ENCODE measurements around the gene ZIC1. TPM values are rescaled to one million over a fixed set of nuclear protein-coding genes. Genes with fewer than 3 reads are reported as not detected.

ZIC1 gene
- total RNA-seq, 1 donor = 0.18 TPM

DNA sequence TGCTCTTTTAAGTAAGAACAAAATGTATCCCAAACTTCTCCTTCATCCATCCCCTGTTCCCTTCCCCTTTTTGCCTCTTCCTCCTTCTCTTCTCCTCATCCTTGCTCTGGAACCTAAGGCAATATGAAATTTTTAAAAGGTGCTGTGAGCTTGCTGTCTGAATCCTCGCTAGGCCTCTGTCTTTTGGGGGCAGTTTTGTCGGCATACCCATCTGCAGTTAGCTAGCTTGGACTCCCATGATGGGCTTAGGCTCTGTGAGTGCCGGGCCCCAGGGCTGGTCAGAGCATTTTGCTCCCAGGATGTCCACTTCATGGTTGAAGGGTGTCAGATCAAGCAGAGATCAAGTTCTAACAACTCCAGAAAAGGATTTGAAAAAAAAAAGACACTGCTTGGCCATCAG lies 18.6 kb downstream of the ZIC1 start:
- H3K4me3 ChIP-seq (ENCODE audit: low read depth, low read length) = no peak overlapping the region
- DNase-seq (ENCODE audit: low read depth) = no peak
- TF ChIP-seq CTCF (IDR thresholded peaks at IDR 0.05; ENCODE audit: insufficient read depth, low read length) = no peak

DNA sequence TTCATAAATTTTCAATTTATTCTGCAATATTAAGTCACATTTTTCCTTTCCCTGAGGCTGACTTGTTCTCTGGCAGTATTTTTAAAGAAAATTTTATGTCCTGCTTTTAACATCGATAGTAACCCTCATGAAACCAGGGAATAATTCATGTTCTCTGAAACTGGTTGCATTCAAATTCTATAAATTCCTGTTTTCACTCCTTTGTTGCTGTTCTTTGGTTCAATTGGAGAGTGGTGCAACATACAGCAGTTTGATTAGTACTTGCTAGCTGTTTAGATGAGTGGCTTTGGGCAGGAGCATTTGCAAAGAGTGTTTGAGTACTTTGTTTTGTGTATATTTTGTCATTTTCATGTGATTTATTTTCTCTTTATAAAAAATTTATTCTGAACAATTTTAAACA lies 19.2 kb downstream of the ZIC1 start:
- H3K4me3 ChIP-seq (ENCODE audit: low read depth, low read length) = no peak overlapping the region
- DNase-seq (ENCODE audit: low read depth) = no peak
- no peak for TF ChIP-seq CTCF (IDR thresholded peaks at IDR 0.05; ENCODE audit: insufficient read depth, low read length)

GRCh38 chr3:147428754-147429153 lies 19.6 kb downstream of the ZIC1 start:
- no peak overlapping the region for H3K4me3 ChIP-seq (ENCODE audit: low read depth, low read length)
- no peak for TF ChIP-seq CTCF (IDR thresholded peaks at IDR 0.05; ENCODE audit: insufficient read depth, low read length)
- DNase-seq (ENCODE audit: low read depth) = no peak

- peak; percentile 36 for DNase-seq (ENCODE audit: low read depth)
- no peak overlapping the region for H3K4me3 ChIP-seq (ENCODE audit: low read depth, low read length)
- TF ChIP-seq CTCF (IDR thresholded peaks at IDR 0.05; ENCODE audit: insufficient read depth, low read length) = no peak
Measured at GRCh38 chr3:147431751-147432150, 22.6 kb downstream of the ZIC1 start.

DNA sequence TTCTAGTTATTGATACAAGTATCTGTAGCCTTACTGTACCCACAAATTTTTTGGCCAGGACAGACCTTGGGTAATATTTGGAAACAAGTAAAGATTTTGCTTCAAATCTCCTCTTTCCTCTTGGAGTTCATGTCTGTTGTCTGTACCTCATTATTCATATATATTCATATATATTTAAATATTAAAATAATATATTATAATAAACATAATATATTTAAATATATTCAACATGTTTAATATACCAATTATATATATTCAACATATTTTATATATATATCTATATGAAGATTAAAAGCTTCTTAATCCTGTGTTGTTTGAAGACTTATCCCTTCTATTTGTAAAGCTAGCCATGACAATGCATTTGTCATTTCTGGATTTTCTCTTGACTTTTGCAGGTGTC lies 38.1 kb downstream of the ZIC1 start:
- no peak overlapping the region for H3K4me3 ChIP-seq (ENCODE audit: low read depth, low read length)
- TF ChIP-seq CTCF (IDR thresholded peaks at IDR 0.05; ENCODE audit: insufficient read depth, low read length) = no peak
- no peak for DNase-seq (ENCODE audit: low read depth)

DNA sequence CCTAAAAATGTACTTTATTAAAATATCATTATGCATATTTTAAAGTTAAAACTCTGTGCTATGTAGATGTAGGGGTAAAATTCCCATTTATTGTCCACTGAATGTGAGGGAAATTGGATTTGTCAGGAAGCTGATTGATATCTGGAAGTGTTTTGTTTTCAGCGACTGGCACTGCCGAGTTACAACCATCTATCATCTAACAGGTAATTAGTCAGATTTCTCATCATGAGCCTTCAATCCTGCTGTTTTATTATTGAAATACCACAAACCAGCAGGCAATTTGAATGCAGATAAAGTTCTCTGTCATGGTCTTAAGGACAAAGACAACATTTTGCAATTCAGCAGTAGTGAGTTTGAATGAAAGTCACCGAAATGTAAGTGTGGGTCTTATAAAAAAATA lies 40.5 kb downstream of the ZIC1 start:
- no peak overlapping the region for H3K4me3 ChIP-seq (ENCODE audit: low read depth, low read length)
- TF ChIP-seq CTCF (IDR thresholded peaks at IDR 0.05; ENCODE audit: insufficient read depth, low read length) = no peak
- DNase-seq (ENCODE audit: low read depth) = no peak

- DNase-seq (ENCODE audit: low read depth) = peak; percentile 2
- TF ChIP-seq CTCF (IDR thresholded peaks at IDR 0.05; ENCODE audit: insufficient read depth, low read length) = no peak
Measured at GRCh38 chr3:147458995-147459704, 50.0 kb downstream of the ZIC1 start.

More at GRCh38 chr3:147458995-147459704, 50.0 kb downstream of the ZIC1 start:
- H3K4me3 ChIP-seq (ENCODE audit: low read depth, low read length) = no peak overlapping the region
